Sigmoid colon (tissue), 4 donors: ENCODE data around the gene VPS13D.
"Not testable (repeated sequence)": the region's sequence is repeated elsewhere in the genome, so short reads cannot be mapped to it uniquely, and the experiment has no call there.

ENCODE experiments used
- EP300 ChIP-seq, 4 donors: sonication (generic); formaldehyde crosslinking; IDR thresholded peaks; one replicate each; pipeline ENCODE4 v1.6.1; 2017; ENCODE audit warnings: antibody characterized with exemption in 4 of 4
- POLR2A ChIP-seq, 2 donors: fragments of 450-650 bp; IDR thresholded peaks; one replicate each; pipeline ENCODE4 v1.6.1; 2016; ENCODE audit warnings: antibody characterized with exemption in 2 of 2, mild to moderate bottlenecking in 2 of 2, moderate library complexity in 2 of 2
- TF ChIP-seq, protein P1 (sequence below), 4 experiments: fragments of 450-650 bp in 3 of 4; fragments of 200-600 bp in 1 of 4; IDR thresholded peaks; one replicate each; pipeline ENCODE4 v1.5.1; 2016 to 2019; ENCODE audit warnings: antibody characterized with exemption in 4 of 4, mild to moderate bottlenecking in 3 of 4, moderate library complexity in 2 of 4

DNA sequence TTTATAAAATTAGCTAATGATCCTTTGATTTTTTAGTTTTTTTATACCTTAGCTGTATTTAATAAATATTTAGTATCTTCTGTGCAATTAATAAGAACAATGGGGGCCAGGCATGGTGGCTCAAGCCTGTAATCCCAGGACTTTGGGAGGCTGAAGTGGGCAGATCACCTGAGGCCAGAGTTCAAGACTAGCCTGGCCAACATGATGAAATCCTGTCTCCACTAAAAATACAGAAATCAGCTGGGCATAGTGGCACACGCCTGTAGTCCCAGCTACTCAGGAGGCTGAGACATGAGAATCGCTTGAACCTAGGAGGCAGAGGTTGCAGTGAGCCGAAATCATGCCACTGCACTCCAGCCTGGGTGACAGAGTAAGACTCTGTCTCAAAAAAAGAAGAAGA, 241.1 kb downstream of the VPS13D start:
- not testable (repeated sequence) for TF ChIP-seq POLR2A, EP300 (IDR thresholded peaks at IDR 0.05)
- TF ChIP-seq, protein P1, sequence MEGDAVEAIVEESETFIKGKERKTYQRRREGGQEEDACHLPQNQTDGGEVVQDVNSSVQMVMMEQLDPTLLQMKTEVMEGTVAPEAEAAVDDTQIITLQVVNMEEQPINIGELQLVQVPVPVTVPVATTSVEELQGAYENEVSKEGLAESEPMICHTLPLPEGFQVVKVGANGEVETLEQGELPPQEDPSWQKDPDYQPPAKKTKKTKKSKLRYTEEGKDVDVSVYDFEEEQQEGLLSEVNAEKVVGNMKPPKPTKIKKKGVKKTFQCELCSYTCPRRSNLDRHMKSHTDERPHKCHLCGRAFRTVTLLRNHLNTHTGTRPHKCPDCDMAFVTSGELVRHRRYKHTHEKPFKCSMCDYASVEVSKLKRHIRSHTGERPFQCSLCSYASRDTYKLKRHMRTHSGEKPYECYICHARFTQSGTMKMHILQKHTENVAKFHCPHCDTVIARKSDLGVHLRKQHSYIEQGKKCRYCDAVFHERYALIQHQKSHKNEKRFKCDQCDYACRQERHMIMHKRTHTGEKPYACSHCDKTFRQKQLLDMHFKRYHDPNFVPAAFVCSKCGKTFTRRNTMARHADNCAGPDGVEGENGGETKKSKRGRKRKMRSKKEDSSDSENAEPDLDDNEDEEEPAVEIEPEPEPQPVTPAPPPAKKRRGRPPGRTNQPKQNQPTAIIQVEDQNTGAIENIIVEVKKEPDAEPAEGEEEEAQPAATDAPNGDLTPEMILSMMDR (IDR thresholded peaks at IDR 0.05) = not testable (repeated sequence)
